ENCODE data around the gene HINT3.
"Not testable (repeated sequence)": the region's sequence is repeated elsewhere in the genome, so short reads cannot be mapped to it uniquely, and the experiment has no call there.

The HINT3 gene

DNA sequence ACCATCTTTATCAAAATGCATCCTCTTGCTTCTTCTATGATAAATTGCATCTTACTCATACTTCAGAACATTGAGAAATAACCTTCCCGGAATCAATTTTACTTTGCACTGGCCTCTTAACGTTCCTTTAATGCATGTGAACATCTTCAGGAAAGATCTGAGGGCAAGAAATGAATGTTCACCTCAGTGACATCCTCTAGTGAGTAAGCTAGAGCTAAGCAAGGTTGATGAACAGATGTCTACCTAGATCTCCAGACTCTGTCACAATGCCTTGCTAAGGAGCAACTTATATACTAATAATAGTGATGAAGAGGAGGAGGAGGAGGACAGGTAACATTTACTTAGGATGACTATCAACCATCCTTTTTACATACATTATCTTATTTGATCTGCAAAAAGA is 16.8 kb upstream of the HINT3 start:
- no peak for DNase-seq (ENCODE audit: low spot score)

DNA sequence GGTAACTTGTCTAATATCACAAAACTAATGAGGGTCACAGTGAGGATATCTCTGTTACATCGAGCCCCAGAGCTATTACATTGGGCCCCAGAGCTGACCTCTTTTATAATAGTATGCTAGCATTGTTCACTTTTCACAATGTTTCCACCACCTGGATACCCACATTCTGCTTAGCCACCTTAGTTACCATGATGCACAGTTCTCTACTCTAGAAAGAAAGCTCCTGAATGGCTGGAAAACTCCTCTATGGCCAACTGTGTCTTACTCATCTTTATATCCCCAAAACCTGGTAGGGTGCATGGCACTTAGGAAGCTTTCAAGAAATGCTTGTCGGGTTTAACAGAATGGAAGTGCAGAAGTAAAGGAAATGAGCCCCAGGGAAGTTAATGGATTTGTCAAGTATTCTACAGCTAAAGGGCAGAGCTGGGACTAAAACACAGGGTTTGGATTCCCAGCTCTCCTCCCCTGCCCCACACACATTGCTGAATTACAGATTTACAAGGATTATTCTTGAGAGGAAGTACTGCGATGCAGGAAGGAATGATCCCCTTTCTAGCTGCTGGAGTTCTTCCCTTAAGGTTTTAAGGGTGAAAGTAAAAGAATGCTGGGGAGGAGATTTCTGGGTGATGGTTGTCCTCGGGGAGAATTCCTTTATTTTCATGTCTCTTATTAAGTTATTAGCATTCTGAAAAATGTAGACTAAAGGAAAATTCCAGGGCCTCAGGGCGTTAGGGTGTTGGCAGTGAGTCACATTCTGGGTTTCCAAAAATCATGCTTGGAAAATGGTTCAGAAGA is 16.1 kb upstream of the HINT3 start:
- DNase-seq (ENCODE audit: low spot score): no peak

DNA sequence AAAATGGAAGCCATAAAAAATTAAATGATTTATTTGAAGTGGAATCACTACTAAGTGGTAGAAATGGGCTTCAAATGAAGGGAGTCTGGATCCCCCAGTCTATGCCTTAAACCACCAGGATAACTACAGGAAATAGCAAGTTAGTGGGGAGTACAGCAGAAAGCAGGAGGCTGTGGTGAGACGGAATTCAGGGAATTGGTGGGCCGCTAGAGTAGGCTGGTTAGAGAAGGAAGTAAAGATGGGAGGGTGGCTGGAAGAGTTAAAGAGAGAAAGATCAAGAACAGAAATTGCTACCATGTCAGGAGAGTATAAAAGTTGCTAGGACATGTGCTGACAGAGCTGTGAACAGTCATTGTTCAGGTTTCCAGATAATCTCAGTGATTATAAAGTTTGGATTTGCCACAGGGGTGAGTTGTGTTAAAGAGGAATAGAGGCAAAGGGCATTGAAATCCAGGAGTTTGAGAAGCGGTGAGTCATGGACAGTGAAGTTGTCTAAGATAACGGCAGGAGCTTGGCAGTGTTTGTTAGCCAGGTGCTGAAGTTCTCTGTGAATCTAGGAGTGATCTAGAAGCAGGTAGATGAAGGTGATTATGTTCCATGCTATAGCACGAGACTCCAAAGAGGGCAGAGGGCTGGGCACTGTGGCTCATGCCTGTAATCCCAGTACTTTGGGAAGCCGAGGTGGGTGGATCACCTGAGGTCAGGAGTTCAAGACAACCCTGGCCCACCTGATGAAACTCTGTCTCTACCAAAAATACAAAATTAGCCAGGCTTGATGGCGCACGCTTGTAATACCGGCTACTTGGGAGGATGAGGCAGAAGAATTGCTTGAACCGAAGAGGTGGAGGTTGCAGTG is 13.7 kb upstream of the HINT3 start:
- no peak for DNase-seq (ENCODE audit: low spot score)

DNA sequence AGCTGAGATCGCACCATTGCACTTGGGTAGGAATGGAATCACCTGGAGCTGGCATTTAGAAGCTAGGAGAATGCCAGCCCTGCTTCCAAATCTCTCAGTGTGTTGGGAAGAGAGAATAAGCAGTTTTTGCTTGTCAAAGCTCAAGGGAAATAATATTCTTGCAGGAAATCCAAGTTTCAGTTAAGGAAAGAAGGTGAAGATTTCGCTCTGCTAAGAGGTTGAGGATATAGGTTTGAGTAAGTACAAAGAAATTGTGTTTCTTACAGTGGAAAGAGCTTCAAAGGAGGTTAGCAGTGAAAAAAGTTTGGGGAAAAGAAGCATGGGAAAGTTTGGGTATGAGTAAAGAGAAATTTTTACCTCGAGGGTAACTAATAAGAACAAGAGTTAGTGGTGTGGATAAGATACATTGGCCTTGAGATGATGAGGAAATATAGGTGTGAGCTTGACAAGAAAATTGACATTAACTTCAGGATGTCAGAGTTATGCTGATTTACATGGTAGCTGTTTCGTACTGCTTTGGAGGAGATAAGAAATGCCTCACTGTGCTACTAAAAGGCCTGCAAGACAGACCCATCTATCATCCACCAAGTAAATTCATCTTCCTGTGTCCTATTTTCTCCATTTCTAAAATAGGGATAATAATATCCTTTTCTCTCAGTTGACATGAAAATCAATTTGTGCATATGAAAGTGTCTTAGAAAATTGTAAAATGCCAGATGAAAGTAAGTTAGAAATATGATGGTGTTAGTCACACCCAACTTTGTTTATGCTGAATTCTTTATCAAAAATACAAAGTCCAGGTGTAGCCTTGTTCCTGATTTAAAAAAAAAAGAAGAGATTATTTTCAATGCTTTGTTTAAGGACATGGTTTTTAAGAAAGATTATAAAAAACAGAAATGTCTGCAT is 12.8 kb upstream of the HINT3 start:
- no peak for DNase-seq (ENCODE audit: low spot score)

DNA sequence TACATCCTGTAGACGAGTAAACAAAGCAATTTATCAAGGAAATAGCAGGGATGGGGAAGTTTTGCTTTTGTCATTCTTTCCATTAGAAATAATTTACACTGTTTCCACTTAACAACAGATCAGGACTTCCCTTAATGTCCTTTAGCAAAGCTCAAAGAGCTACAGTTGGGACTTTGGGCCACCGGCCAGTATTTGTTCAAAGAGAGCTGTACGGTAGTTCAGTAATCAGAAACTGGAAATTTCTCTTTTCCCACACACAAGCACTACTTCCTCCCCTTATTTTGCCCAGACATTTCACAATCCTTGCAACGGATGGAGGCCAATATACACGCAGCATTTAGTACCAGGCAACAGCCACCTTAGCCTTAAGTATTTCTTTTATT is 12.1 kb upstream of the HINT3 start:
- no peak for DNase-seq (ENCODE audit: low spot score)

DNA sequence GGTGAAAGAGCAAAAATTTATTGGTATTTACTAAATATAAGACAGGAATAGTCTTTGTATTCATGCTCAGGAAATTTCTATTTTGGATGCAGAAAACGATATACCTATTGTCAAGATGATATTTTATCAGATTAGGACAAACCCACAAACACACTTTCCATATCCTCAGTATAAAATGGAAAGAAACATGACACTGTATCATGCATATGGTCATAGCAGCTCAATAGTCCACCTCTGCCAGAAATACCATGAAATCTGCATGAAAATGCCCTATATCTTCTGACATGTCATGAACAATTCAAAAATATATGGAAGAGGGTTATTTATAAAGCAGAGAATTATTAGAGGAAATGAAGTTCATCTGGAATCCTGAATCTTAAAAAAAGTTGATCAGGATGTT is 11.7 kb upstream of the HINT3 start:
- no peak for DNase-seq (ENCODE audit: low spot score)

DNA sequence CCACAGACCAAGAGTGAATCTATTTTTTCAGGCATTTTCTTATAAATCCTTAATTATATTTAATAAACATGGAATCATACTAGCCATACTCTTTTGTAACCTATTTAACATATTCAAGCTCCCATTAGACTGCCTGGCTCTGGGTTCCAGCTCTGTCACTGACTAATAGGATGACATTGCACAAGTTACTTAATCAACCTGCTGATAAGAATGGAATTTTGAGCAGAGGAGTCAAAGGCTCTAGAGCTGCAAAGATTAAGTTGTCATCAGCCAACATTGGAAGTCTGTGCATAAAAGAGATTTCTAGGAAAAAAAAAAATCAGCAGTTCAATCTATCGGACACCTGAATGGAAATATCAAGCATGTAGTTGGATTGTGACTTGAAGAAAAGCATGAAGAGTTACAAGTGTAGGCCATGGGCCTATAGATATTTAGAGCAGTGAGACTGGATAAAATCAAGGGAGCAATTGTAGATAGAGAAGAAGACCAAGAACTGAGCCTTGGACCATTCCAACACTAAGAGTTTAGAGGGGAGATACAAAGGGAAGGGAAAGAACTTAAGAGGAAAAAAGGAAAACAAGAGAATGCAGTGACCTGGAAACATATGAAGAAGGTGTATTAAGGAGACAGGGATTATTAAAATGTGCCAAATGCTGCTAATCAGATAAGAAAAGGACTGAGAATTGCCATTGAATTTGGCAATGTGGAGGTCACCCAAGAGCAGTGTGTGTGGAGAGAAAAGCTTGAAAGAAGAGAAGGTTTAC is 11.0 kb upstream of the HINT3 start:
- DNase-seq (ENCODE audit: low spot score): no peak

DNA sequence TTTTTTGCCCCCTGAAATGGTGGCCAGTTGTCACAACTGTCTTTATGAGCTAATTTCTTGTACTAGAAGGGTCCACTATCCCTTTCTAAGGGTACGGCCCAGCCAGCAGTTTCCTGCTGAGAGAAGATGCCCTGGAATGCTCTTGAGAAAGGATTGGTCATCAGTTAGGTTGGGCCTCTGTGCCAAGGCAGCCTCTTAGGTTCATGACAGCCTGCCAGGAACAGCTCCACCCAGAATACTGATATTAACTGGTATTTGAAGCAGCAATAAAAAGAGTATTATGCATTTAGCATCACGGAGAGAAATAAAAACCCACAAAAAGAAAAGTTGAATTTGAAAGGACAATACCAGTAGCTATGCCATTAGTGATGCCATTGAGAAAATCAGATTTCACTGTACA is 9.0 kb upstream of the HINT3 start:
- DNase-seq (ENCODE audit: low spot score): no peak

DNA sequence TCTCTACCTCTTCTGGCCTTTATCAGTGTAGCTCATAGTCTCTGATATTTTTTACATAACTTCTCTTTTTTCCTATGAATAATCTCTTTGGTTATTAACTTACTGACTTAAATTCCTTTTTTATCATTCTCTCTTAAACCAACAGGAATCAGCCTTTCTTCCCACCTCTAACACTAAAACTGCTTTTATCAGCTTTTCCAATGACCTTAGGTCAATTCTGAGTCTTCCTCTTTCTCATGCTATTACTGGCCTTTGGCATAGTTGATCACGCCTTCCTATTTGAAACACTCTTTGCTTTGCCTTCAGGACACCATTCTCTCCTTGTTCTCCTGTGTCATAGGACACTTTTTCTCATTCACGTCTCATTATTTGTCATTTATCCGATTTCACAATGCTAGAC is 8.1 kb upstream of the HINT3 start:
- DNase-seq (ENCODE audit: low spot score): no peak

DNA sequence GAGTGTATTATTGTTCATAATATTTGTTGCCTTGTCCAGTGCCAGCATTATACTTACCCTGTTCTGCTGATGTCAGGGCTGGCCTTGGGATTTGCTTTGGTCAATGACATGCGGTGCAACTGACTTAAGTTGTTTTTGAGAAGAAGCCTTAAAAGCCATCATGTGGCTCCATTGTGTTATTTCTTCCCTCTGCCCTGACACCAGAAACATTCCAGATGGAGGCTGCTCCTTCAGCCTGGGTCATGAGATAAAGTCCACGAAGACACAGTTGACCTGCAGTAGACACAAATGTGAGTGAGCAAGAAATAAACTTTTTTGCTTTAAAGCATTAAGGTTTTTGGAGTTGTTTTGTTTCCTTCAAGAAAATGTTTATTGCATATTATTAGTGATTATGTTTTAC is 7.5 kb upstream of the HINT3 start:
- DNase-seq (ENCODE audit: low spot score): no peak

DNA sequence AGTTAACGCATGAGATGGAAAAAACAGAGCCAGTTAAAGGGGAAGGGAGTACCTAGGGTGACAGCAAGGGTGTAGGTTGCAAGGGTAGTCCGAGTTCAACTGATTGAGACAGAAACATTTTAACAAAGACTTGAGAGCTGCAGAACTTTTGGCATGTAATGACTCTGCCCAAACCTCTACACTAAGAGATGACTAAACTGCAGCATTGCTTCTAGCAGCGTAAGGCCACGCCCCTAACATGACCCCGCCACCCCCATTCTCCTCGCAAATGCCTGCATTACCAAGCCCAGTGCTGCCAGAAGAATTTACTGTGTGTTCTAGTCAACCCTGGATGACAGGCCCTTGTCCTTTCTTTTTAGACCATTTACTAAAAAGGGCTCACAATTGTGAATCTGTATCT is 6.3 kb upstream of the HINT3 start:
- DNase-seq (ENCODE audit: low spot score): no peak

DNA sequence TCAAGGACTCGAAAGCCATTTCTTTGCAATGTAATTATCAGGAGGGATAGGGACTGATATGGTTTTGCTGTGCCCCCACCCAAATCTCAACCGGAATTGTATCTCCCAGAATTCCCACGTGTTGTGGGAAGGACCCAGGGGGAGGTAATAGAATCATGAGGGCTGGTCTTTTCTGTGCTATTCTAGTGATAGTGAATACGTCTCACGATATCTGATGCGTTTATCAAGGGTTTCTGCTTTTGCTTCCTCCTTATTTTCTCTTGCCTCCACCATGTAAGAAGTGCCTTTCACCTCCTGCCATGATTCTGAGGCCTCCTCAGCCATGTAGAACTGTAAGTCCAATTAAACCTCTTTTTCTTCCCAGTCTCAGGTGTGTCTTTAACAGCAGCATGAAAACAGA is 5.9 kb upstream of the HINT3 start:
- not testable (repeated sequence) for DNase-seq (ENCODE audit: low spot score)

DNA sequence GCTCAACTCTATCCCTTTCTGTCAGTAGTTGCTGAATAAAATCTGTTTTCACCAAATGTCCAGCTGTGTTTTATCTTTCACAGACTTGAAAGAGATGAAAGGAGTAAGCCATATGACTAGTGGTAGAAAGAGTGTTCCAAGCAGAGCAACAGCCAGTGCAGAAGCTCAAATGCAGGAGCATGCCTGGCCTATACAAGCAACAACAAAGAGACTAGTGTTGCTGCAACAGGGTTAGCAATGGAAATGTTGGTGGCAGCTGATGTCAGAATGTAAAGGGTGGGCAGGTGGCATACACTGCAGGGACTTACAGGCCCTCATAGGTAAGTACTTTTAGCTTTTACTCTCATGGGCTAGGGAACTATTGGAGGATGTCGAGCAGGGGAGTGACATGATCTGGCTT is 5.2 kb upstream of the HINT3 start:
- no peak for DNase-seq (ENCODE audit: low spot score)

DNA sequence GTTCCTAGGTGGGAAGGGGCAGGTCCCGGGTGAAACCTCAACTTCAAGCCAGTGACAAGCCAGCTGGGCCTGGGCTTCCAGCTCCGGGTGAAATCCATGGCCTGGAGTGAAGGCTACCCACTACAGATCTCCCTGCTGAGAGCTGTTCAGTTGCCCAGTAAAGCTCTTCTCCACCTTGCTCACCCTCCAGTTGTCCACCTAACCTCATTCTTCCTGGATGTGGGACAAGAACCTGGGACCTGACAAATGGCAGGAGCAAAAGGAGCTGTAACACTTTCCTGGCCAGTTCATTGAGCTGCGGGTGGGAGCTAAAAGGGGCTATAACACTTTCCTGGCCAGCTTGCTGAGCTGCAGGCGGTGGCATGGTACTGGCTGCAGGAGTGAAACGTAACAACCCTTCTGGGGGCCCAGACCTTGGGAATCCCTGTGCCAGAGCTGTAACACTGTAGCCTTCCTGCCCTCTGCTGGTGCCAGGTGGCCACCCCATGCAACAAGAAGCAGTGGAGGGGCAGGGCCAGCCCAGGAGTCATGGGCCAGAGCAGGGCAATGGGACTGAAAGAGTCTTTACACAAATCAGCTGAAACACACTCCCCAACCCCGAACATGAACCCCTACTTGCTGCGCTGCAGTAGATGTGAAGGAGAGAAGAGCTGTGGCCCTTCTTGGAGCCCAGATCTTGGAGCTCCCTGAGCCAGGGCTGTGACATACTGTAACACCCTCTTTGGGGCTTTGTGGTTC is 3.6 kb upstream of the HINT3 start:
- DNase-seq (ENCODE audit: low spot score): no peak

DNA sequence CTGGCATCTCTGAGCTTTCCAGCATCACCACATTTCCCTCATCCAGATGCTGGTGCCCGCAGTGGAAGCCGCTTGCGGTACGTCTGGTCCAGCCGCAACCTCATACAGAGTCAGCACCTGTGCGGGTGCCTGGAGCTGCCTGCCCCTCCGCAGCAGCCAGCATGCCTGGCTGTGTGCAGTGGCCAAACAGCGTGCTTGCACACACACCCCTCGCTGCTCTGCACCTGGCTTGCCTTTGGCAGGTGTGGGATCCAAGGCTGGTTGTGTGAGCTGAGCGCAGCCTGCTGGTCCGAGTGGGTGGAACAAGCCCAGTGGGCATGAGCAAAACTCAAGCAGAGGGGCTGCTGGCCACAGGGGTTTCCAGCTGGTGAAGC is 3.1 kb upstream of the HINT3 start:
- no peak for DNase-seq (ENCODE audit: low spot score)

DNA sequence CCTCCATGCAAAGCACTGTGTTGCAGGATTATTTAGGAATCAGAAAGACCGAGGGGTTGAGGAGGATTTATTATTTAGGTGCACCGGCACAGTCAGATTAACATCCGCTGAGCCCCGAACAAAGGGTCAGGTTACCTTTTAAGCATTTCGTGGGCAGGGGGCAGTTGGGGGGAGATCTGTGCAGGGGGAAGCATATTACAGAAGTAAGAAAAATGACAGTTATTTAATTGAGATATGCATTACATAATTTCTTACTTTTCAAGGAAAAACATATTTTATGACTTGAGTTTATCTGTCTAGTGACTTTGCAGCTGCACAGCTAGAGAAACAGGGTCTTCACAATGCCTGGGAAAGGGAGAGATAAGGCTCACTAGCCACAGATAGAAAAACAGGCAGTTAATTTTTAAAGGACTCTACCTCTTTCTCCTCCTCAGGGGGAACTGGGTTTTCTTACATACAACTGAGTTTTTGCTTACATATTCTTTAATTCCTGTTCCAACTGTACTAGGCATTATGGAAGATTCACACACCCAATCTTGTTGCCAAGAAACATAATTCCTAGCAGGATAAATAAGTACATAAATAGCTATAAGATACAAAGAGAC is 1.7 kb upstream of the HINT3 start:
- no peak for DNase-seq (ENCODE audit: low spot score)

DNA sequence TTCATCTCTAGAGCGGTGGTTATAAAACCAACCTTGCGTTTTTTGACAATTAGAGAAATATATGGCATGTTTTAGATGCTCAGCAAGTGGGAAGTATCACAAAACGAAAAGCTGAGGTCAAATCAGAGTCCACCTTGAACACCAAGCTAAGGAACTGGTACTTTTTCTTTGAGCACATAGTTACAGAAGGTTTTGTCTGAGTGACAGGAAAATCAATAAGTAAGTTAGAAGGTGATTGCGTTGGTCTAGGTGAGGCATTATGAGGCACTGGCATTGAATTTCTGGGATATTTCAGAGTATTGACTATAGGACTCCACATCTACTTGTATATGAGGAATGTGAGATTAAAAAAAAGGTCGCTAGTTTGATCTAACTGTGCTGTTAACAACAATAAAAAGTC is 597 bp upstream of the HINT3 start:
- no peak for DNase-seq (ENCODE audit: low spot score)

DNA sequence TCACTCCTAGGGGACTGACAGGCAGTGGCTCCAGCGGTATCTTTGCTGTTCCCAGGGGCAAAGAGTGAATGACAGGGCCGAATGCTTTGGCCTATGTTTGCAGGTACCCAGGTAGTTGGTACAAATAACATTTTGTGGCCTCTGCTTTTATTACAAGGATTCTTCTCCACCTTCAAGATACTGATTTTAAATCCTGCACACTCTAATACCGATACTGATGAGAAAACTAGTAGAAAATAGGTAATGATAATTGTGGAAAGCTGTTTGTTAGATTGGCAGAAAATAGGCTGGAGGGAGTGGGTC is 772 bp downstream of the HINT3 start:
- DNase-seq (ENCODE audit: low spot score): no peak

DNA sequence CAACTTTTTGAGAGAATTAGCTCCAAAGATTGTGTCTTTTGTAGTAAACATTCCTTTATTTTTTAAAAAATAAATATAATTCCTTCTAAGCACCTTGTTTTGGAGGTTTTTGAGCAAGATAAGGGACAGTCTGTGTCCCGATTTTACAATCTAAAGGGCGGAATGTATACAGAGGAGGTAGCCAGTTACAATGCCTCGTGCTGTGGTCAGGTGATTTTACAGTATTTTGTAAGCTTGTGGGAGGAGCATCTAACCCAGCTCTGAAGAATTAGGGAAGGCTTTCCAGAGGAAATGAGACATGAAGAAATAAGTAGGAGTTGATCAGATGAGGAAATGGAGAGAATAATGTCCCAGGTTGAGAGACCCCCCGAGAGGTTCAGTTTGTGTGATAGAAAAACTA is 1.3 kb downstream of the HINT3 start:
- DNase-seq (ENCODE audit: low spot score): no peak

DNA sequence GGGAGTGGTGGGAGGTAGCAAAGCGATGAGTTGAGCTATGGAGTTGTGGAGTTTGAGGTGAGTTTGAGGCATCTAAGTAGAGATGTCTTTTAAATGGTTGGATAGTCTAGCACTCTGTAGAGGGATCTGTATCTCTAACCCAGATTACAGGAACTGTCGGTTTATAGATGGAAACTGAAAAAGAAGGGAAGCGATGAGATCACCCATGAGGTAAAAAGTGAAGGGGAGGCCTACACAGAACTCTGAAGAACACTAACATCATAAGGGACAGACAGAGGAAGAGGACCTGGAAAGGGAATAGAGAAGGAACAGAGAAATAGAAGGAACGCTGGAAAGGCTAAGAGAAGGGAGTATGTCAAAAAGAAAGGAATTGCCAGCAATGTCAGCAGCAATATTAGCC is 2.5 kb downstream of the HINT3 start:
- no peak for DNase-seq (ENCODE audit: low spot score)

DNA sequence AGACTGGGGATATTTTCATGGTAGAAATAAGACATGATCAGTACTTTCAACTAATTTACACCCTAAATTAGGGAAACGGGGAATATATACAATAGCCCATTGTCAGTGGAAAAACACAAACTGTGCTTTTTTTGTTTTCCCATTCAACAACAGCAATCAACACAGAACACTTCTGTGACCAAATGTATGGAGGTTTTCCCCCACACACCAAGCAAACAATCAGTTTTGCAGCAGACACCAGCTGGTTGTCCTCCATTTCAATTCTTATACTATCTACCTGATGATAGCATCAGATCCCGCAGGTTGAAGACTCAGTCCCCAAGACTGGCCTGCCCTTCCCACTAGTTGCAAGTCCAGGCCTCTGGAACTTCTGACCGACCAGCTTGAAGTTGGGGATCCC is 4.5 kb downstream of the HINT3 start:
- no peak for DNase-seq (ENCODE audit: low spot score)

Measured in germinal center (tissue), 1 donor.